Measurements from ENCODE around the gene SULT4A1.

SULT4A1 gene

GRCh38 chr22:43821606-43822425, 40.5 kb downstream of the SULT4A1 start:
- Histone ChIP-seq H3K9me3 (replicated peaks in 1 of 2; ENCODE audit: control insufficient read depth in 2 of 2, insufficient read depth in 1 of 2, low read depth in 1 of 2, low read length in 2 of 2) (peaks cover 0 to 9% of the 10 kb centered on the region in 2 donors), H3K23ac (ENCODE audit: low read depth, low read length, poor library complexity) (peak overlapping the region; percentile 74), H2BK120ac (ENCODE audit: low read depth, low read length) (no peak overlapping the region), H2AK5ac (ENCODE audit: low read depth, low read length) (peak overlapping the region; percentile 45), H3K36me3 (replicated peaks in 1 of 2; ENCODE audit: control insufficient read depth in 2 of 2, insufficient read depth in 2 of 2, low read length in 2 of 2) (peaks cover 2 to 17% of the 10 kb centered on the region in 2 donors), H3K27ac (replicated peaks; ENCODE audit: low read length) (no peak overlapping the region), H3K4me1 (ENCODE audit: control insufficient read depth in 2 of 2, insufficient read depth in 1 of 2, low read depth in 1 of 2, low read length in 2 of 2) (peaks cover 9 to 12% of the 10 kb centered on the region in 2 donors), H4K8ac (ENCODE audit: low read depth, low read length) (no peak overlapping the region), H3K79me1 (ENCODE audit: low read depth, low read length) (peaks cover 2% of the 10 kb centered on the region), H3K4me2 (ENCODE audit: insufficient read depth, low read length, poor library complexity, severe bottlenecking) (no peak overlapping the region), H3K9ac (ENCODE audit: low read depth, low read length, poor library complexity) (peak overlapping the region; percentile 33), H3K4me3 (ENCODE audit: low read length in 2 of 2) (peak overlapping the region in 1 of 2 donors; percentile 10), H3K27me3 (ENCODE audit: control insufficient read depth in 3 of 3, insufficient read depth in 3 of 3, low read depth in 1 of 3, low read length in 3 of 3) (no peaks in the 10 kb centered on the region), H4K91ac (ENCODE audit: low read depth, low read length, poor library complexity) (no peak overlapping the region), H2AFZ (ENCODE audit: low read length) (no peak overlapping the region), H3K4ac (ENCODE audit: low read length) (no peak overlapping the region), H3K14ac (ENCODE audit: low read length) (no peak overlapping the region), H2BK15ac (ENCODE audit: low read length) (no peak overlapping the region), H2BK5ac (ENCODE audit: low read length) (peak overlapping the region; percentile 56), H3K18ac (ENCODE audit: low read length) (peak overlapping the region; percentile 33), H2BK12ac (ENCODE audit: low read length) (no peak overlapping the region)
- no peak for DNase-seq (ENCODE audit: low spot score)
- no CpG with 5 or more reads among the region's 22 CpGs for WGBS, 2 donors (ENCODE audit: extremely low coverage in 2 of 2, insufficient read length in 2 of 2, insufficient replicate concordance in 1 of 2)

GRCh38 chr22:43820651-43821305, 41.5 kb downstream of the SULT4A1 start:
- no peak overlapping the region for H3K27ac ChIP-seq (replicated peaks; ENCODE audit: low read length)
- H2BK15ac ChIP-seq (ENCODE audit: low read length), result no peak overlapping the region
- H3K4me1 ChIP-seq (ENCODE audit: control insufficient read depth in 2 of 2, insufficient read depth in 1 of 2, low read depth in 1 of 2, low read length in 2 of 2), result peaks cover 3 to 11% of the 10 kb centered on the region in 2 donors
- no peak for DNase-seq (ENCODE audit: low spot score)
- no peak overlapping the region for H2BK12ac ChIP-seq (ENCODE audit: low read length)
- no peak overlapping the region for H3K4ac ChIP-seq (ENCODE audit: low read length)
- no peak overlapping the region for H2AFZ ChIP-seq (ENCODE audit: low read length)
- H3K23ac ChIP-seq (ENCODE audit: low read depth, low read length, poor library complexity), result no peak overlapping the region
- H3K18ac ChIP-seq (ENCODE audit: low read length), result no peak overlapping the region
- H3K36me3 ChIP-seq (replicated peaks in 1 of 2; ENCODE audit: control insufficient read depth in 2 of 2, insufficient read depth in 2 of 2, low read length in 2 of 2), result peaks cover 2 to 14% of the 10 kb centered on the region in 2 donors
- no peak overlapping the region for H4K8ac ChIP-seq (ENCODE audit: low read depth, low read length)
- H3K4me2 ChIP-seq (ENCODE audit: insufficient read depth, low read length, poor library complexity, severe bottlenecking), result no peak overlapping the region
- H2BK5ac ChIP-seq (ENCODE audit: low read length), result no peak overlapping the region
- H3K27me3 ChIP-seq (ENCODE audit: control insufficient read depth in 3 of 3, insufficient read depth in 3 of 3, low read depth in 1 of 3, low read length in 3 of 3), result no peaks in the 10 kb centered on the region
- H2AK5ac ChIP-seq (ENCODE audit: low read depth, low read length), result peak overlapping the region; percentile 50
- H3K9ac ChIP-seq (ENCODE audit: low read depth, low read length, poor library complexity), result no peak overlapping the region
- no peak overlapping the region for H3K4me3 ChIP-seq (ENCODE audit: low read length in 2 of 2)
- H3K79me1 ChIP-seq (ENCODE audit: low read depth, low read length), result peaks cover 2% of the 10 kb centered on the region
- peak overlapping the region; percentile 64 for H3K14ac ChIP-seq (ENCODE audit: low read length)
- H4K91ac ChIP-seq (ENCODE audit: low read depth, low read length, poor library complexity), result no peak overlapping the region
- peaks cover 0 to 9% of the 10 kb centered on the region in 2 donors for H3K9me3 ChIP-seq (replicated peaks in 1 of 2; ENCODE audit: control insufficient read depth in 2 of 2, insufficient read depth in 1 of 2, low read depth in 1 of 2, low read length in 2 of 2)
- peak overlapping the region; percentile 30 for H2BK120ac ChIP-seq (ENCODE audit: low read depth, low read length)
- no CpG with 5 or more reads among the region's 18 CpGs for WGBS, 2 donors (ENCODE audit: extremely low coverage in 2 of 2, insufficient read length in 2 of 2, insufficient replicate concordance in 1 of 2)

- DNase-seq (ENCODE audit: low spot score), result no peak
- Histone ChIP-seq H3K79me1 (ENCODE audit: low read depth, low read length) (peaks cover 2% of the 10 kb centered on the region), H3K14ac (ENCODE audit: low read length) (peak overlapping the region; percentile 64), H3K4me2 (ENCODE audit: insufficient read depth, low read length, poor library complexity, severe bottlenecking) (no peak overlapping the region), H3K18ac (ENCODE audit: low read length) (no peak overlapping the region), H3K9ac (ENCODE audit: low read depth, low read length, poor library complexity) (no peak overlapping the region), H2AFZ (ENCODE audit: low read length) (no peak overlapping the region), H3K4me3 (ENCODE audit: low read length in 2 of 2) (no peak overlapping the region), H2BK5ac (ENCODE audit: low read length) (no peak overlapping the region), H3K4me1 (ENCODE audit: control insufficient read depth in 2 of 2, insufficient read depth in 1 of 2, low read depth in 1 of 2, low read length in 2 of 2) (peaks cover 3 to 11% of the 10 kb centered on the region in 2 donors), H2BK12ac (ENCODE audit: low read length) (no peak overlapping the region), H3K23ac (ENCODE audit: low read depth, low read length, poor library complexity) (no peak overlapping the region), H3K27ac (replicated peaks; ENCODE audit: low read length) (no peak overlapping the region), H4K8ac (ENCODE audit: low read depth, low read length) (no peak overlapping the region), H3K36me3 (replicated peaks in 1 of 2; ENCODE audit: control insufficient read depth in 2 of 2, insufficient read depth in 2 of 2, low read length in 2 of 2) (peaks cover 0 to 9% of the 10 kb centered on the region in 2 donors), H2AK5ac (ENCODE audit: low read depth, low read length) (peak overlapping the region; percentile 50), H3K27me3 (ENCODE audit: control insufficient read depth in 3 of 3, insufficient read depth in 3 of 3, low read depth in 1 of 3, low read length in 3 of 3) (no peaks in the 10 kb centered on the region), H4K91ac (ENCODE audit: low read depth, low read length, poor library complexity) (no peak overlapping the region), H3K4ac (ENCODE audit: low read length) (no peak overlapping the region), H2BK120ac (ENCODE audit: low read depth, low read length) (no peak overlapping the region), H3K9me3 (replicated peaks in 1 of 2; ENCODE audit: control insufficient read depth in 2 of 2, insufficient read depth in 1 of 2, low read depth in 1 of 2, low read length in 2 of 2) (peaks cover 0 to 7% of the 10 kb centered on the region in 2 donors), H2BK15ac (ENCODE audit: low read length) (no peak overlapping the region)
- WGBS, 2 donors (ENCODE audit: extremely low coverage in 2 of 2, insufficient read length in 2 of 2, insufficient replicate concordance in 1 of 2), result no CpG with 5 or more reads among the region's 13 CpGs
Measured at GRCh38 chr22:43819931-43820640, 42.2 kb downstream of the SULT4A1 start.
